Mammary epithelial cell (primary cell): Measurements from ENCODE around the gene PAX3.

Experiments
- CTCF ChIP-seq, 2 donors: IDR thresholded peaks in 1 of 2; conservative IDR thresholded peaks in 1 of 2; 2 replicates each; pipeline ENCODE4 v1.5.1; 2011 to 2012; ENCODE audit warnings: inconsistent platforms in 2 of 2, low read length in 2 of 2, mild to moderate bottlenecking in 2 of 2, control low read depth in 1 of 2, low read depth in 1 of 2; ENCODE audit not compliant: insufficient read depth in 1 of 2; ENCODE audit errors: extremely low read depth in 1 of 2
- EZH2 ChIP-seq: IDR thresholded peaks from 2 replicates; pipeline ENCODE4 v1.6.1; 2012; ENCODE audit warnings: low read length, inconsistent platforms, borderline replicate concordance

- TF ChIP-seq CTCF (conservative IDR thresholded peaks at IDR 0.05 in 1 of 2, IDR thresholded peaks at IDR 0.05 in 1 of 2; ENCODE audit: extremely low read depth in 1 of 2, insufficient read depth in 1 of 2, low read depth in 1 of 2, low read length in 2 of 2) (no peak), EZH2 (peak; percentile 92)
Measured at GRCh38 chr2:222293660-222294630, 4.9 kb downstream of the PAX3 start.
